Spleen (tissue), 13 donors: ENCODE data around the gene DCN. TPM values are rescaled to one million over a fixed set of nuclear protein-coding genes. Genes with fewer than 3 reads are reported as not detected.

ENCODE experiments used
- DNase-seq: peaks from one replicate; pipeline ENCODE4 v3.0.0-alpha.2; 2020
- H3K27ac ChIP-seq, 8 donors: fragments of 200-600 bp; sonication (generic) in 7 of 8; 1 replicate in 4 of 8; 2 replicates in 4 of 8; pipeline versions ENCODE4 v1.5.0 to v1.8.0; 2016 to 2021; ENCODE audit warnings: inconsistent platforms in 4 of 8, mild to moderate bottlenecking in 4 of 8, moderate library complexity in 1 of 8
- H3K27me3 ChIP-seq, 7 donors: fragments of 200-600 bp; sonication (generic) in 6 of 7; replicated peaks in 1 of 7; 1 replicate in 4 of 7; 2 replicates in 3 of 7; pipeline versions ENCODE4 v1.5.0 to v1.8.0; 2016 to 2021; ENCODE audit warnings: inconsistent platforms in 3 of 7, mild to moderate bottlenecking in 1 of 7
- H3K36me3 ChIP-seq, 6 donors: fragments of 200-600 bp; sonication (generic) in 5 of 6; 1 replicate in 4 of 6; 2 replicates in 2 of 6; pipeline versions ENCODE4 v1.5.0 to v1.8.0; 2016 to 2021; ENCODE audit warnings: inconsistent platforms in 2 of 6
- H3K4me1 ChIP-seq, 6 donors: fragments of 200-600 bp; sonication (generic) in 5 of 6; 1 replicate in 3 of 6; 2 replicates in 3 of 6; pipeline versions ENCODE4 v1.5.0 to v1.8.0; 2016 to 2021; ENCODE audit warnings: inconsistent platforms in 3 of 6
- H3K4me3 ChIP-seq, 8 donors: fragments of 200-600 bp; sonication (generic) in 7 of 8; 1 replicate in 4 of 8; 2 replicates in 4 of 8; pipeline versions ENCODE4 v1.5.0 to v1.8.0; 2016 to 2021; ENCODE audit warnings: inconsistent platforms in 4 of 8, mild to moderate bottlenecking in 4 of 8, moderate library complexity in 2 of 8
- H3K9me3 ChIP-seq, 8 donors: fragments of 200-600 bp; sonication (generic) in 7 of 8; 1 replicate in 4 of 8; 2 replicates in 4 of 8; pipeline versions ENCODE4 v1.5.0 to v1.8.0; 2016 to 2021; ENCODE audit warnings: inconsistent platforms in 4 of 8
- POLR2A ChIP-seq, 3 donors: fragments of 450-650 bp; IDR thresholded peaks; one replicate each; pipeline ENCODE4 v1.5.1; 2017; ENCODE audit warnings: antibody characterized with exemption in 3 of 3, mild to moderate bottlenecking in 1 of 3
- POLR2AphosphoS5 ChIP-seq, 3 donors: sonication (generic); formaldehyde crosslinking; IDR thresholded peaks; one replicate each; pipeline ENCODE4 v1.5.1; 2017; ENCODE audit warnings: antibody characterized with exemption in 3 of 3
- WGBS, 5 donors: extraction: QIAGEN DNeasy Blood & Tissue Kit in 3 of 5; methylation state at CpG; one replicate each; pipeline versions ENCODE4 v1.1.5 to v1.1.7; 2013 to 2018; 5-methylcytosine and 5-hydroxymethylcytosine counted together
- intact Hi-C: fragments of 100-400 bp; cut with DNase I; formaldehyde crosslinking; loops from one replicate; pipeline ENCODE4 v1.15.0; 2023; ENCODE audit warnings: low total_unique reads
- long read RNA-seq, 2 donors: transcript quantifications; one replicate each; lab custom pipeline, GENCODE V29; 2026
- polyA plus RNA-seq, 3 donors: library from polyadenylated mRNA; stranded (reverse); fragments of 200-250 nt; gene quantifications; one replicate each; pipeline ENCODE4 v1.2.1, GENCODE V29; 2013
- total RNA-seq, 7 donors: library from RNA; depleted of rRNA in 3 of 7; stranded (reverse); fragments of >200 nt in 3 of 7; fragmentation: NEBNext Ultra II Directional in 4 of 7; extraction: Animal tissue kit (Norgen Biotek cat#: 25700) in 4 of 7; gene quantifications; one replicate each; pipeline versions ENCODE4 v1.1.0 to v1.2.1, GENCODE V29; 2016 to 2021
- TF ChIP-seq, protein P1 (sequence below), 11 experiments: fragments of 200-600 bp in 7 of 11; fragments of 450-650 bp in 4 of 11; sonication (generic) in 4 of 11; IDR thresholded peaks in 8 of 11; conservative IDR thresholded peaks in 3 of 11; 1 replicate in 7 of 11; 2 replicates in 4 of 11; pipeline versions ENCODE4 v1.4.0 to v1.8.0; 2016 to 2021; ENCODE audit warnings: antibody characterized with exemption in 11 of 11, inconsistent platforms in 4 of 11, mild to moderate bottlenecking in 1 of 11
- donor health status: healthy with polysubstance abuse.
- donor health status: DM: no; HTN: no; CAD: no; lungs with moderate emphysema.
- donor health status: DM: no; HTN: no; CAD: no.
- donor health status: Bipolar disorder and iron deficiency.
- donor health status: healthy.
- donor health status: DM: no; HTN: no; CAD: no.
- donor health status: DM: yes; HTN: yes; CAD: no.

The DCN gene, protein sequence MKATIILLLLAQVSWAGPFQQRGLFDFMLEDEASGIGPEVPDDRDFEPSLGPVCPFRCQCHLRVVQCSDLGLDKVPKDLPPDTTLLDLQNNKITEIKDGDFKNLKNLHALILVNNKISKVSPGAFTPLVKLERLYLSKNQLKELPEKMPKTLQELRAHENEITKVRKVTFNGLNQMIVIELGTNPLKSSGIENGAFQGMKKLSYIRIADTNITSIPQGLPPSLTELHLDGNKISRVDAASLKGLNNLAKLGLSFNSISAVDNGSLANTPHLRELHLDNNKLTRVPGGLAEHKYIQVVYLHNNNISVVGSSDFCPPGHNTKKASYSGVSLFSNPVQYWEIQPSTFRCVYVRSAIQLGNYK
- total RNA-seq (10 to 100 TPM in 2 of 7 donors, 1 to 10 TPM in 5; 1.6 to 11.5 (median 7.3) TPM), polyA plus RNA-seq (10 to 100 TPM in 2 of 3 donors, 1 to 10 TPM in 1; 8.1 to 60.1 (median 34.5) TPM)
- long read RNA-seq, donor 1, full-length matches to known transcripts, result 38 of 38 reads
- long read RNA-seq, donor 1, partial matches to known transcripts, result 0 of 38 reads
- long read RNA-seq, donor 1, other reads (novel, unspliced or antisense), result 0 of 38 reads
- long read RNA-seq, donor 2, full-length matches to known transcripts, result 76 of 102 reads
- long read RNA-seq, donor 2, partial matches to known transcripts, result 26 of 102 reads
- long read RNA-seq, donor 2, other reads (novel, unspliced or antisense), result 0 of 102 reads

DNA sequence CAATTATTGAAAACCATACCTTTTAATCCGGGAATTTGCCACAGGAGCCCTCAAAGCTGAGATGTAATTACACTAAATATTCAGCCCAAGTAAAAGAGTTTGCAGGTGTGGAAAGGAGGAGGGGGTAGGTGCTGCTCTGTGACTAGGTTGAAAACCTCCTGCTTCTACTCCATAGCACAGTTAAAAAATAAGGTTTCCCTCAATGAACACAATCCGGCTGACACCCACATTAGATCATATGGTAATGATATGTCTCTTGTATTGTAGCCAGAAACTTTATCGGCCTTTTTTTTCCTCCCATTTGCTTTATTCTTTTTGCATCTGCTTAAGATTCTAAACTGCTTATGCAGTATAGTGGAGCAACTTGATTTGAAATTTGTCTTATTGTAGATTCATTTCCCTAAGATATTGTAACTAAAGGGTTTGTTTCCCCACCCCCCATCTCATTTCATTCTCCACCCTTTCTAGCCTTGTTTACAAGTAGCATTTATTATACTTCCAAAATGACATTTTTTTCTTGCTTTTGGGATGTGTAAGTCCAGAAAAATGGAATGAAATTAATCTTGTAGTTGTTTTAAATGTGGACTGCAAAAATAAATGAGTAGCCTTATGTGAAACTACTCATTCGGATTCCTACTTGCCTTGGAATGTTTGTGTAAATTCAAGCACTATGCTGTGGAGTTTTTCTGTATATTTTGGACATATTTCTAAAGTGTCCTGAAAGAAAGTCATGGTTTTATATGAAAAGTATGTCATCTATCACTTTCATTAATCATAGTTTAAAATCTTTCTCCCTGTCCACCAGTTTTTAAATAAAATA lies at the start of gene DCN:
Gene DCN (minus strand): TSS at position 182 of the 820 bp plus-strand sequence. CDS start 4,265 bp downstream, outside the sequence.
- Histone ChIP-seq H3K4me1 (peaks cover 0 to 6% (median 0%) of the 10 kb centered on the region in 6 donors), H3K4me3 (no peak within 1 kb of the TSS), H3K27ac (no peak within 1 kb of the TSS), H3K9me3 (no peaks in the 10 kb centered on the region), H3K27me3 (no peaks in the 10 kb centered on the region), H3K36me3 (no peaks in the 10 kb centered on the region)
- intact Hi-C loops, result no loop called here
- TF ChIP-seq POLR2AphosphoS5 (IDR thresholded peaks at IDR 0.05), result no peak
- TF ChIP-seq, protein P1, sequence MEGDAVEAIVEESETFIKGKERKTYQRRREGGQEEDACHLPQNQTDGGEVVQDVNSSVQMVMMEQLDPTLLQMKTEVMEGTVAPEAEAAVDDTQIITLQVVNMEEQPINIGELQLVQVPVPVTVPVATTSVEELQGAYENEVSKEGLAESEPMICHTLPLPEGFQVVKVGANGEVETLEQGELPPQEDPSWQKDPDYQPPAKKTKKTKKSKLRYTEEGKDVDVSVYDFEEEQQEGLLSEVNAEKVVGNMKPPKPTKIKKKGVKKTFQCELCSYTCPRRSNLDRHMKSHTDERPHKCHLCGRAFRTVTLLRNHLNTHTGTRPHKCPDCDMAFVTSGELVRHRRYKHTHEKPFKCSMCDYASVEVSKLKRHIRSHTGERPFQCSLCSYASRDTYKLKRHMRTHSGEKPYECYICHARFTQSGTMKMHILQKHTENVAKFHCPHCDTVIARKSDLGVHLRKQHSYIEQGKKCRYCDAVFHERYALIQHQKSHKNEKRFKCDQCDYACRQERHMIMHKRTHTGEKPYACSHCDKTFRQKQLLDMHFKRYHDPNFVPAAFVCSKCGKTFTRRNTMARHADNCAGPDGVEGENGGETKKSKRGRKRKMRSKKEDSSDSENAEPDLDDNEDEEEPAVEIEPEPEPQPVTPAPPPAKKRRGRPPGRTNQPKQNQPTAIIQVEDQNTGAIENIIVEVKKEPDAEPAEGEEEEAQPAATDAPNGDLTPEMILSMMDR (IDR thresholded peaks at IDR 0.05 in 8 of 11, conservative IDR thresholded peaks at IDR 0.05 in 3 of 11), result no peak
- TF ChIP-seq POLR2A (IDR thresholded peaks at IDR 0.05), result no peak
- WGBS, 5 donors, result 67 to 84% (median 78%) methylated on average over 4 of the region's 4 CpGs
- no peak for DNase-seq

DNA sequence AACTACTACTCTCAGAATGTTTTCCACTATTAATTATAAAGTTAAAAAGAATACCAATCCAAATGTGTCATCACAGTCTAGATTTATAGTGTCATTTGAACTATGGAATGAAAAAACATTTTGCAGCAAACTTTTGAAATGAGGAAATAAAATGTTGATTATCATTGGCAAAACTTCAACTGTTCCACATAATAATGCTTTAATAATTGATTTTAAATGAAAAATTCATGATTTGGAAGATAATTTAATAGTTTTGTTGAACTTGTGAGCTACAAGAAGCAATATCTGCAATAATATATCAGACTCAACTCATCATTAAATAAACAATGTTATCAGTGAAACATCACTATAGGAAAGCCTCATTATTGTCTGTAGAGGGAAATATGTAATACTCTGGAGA lies 48.2 kb upstream of the DCN start:
- no peaks in the 10 kb centered on the region for H3K4me1 ChIP-seq
- H3K9me3 ChIP-seq, result no peaks in the 10 kb centered on the region
- intact Hi-C loops, result no loop called here
- DNase-seq, result no peak
- no peaks in the 10 kb centered on the region for H3K36me3 ChIP-seq
- no peak overlapping the region for H3K27ac ChIP-seq
- no peak overlapping the region for H3K4me3 ChIP-seq
- no peak for TF ChIP-seq POLR2AphosphoS5 (IDR thresholded peaks at IDR 0.05)
- TF ChIP-seq, protein P1 (IDR thresholded peaks at IDR 0.05 in 8 of 11, conservative IDR thresholded peaks at IDR 0.05 in 3 of 11), result no peak
- no peak for TF ChIP-seq POLR2A (IDR thresholded peaks at IDR 0.05)
- no peaks in the 10 kb centered on the region for H3K27me3 ChIP-seq

DNA sequence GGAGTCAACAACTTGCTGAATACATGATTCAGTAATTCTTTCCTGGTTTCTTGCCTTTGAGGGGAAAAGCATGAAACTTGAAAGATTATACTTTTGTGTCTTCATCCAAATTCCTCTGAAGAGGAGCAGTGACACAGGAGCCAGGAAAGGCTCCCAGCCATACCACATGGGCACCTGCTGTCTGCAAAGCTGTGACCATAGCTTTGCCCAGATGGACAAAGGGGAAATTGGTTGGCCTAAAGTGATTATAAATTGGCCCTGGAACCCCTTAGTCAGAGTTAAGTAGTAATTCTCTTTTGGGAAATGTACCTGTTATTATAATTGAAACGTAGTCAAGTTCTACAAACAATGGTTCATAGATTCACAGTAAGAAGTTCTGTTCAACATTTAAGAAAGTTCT lies 44.3 kb upstream of the DCN start:
- WGBS, 5 donors, result 59 to 77% (median 73%) methylated on average over 1 of the region's 1 CpG
- no peaks in the 10 kb centered on the region for H3K27me3 ChIP-seq
- no peaks in the 10 kb centered on the region for H3K36me3 ChIP-seq
- intact Hi-C loops, result no loop called here
- H3K4me3 ChIP-seq, result no peak overlapping the region
- no peak for DNase-seq
- no peaks in the 10 kb centered on the region for H3K9me3 ChIP-seq
- H3K27ac ChIP-seq, result no peak overlapping the region
- H3K4me1 ChIP-seq, result no peaks in the 10 kb centered on the region
- TF ChIP-seq POLR2A (IDR thresholded peaks at IDR 0.05) (no peak), POLR2AphosphoS5 (IDR thresholded peaks at IDR 0.05) (no peak)
- TF ChIP-seq, protein P1 (IDR thresholded peaks at IDR 0.05 in 8 of 11, conservative IDR thresholded peaks at IDR 0.05 in 3 of 11), result no peak
